GM12878 (cell line): ENCODE data around the gene ZNF132.
A peak's percentile ranks its signal among the peaks of the same experiment; 100 is the strongest.

Experiments used
- EZH2 ChIP-seq: IDR thresholded peaks from 2 replicates; pipeline ENCODE4 v1.6.1; 2012; ENCODE audit warnings: low read depth, mild to moderate bottlenecking, control low read depth, inconsistent platforms, low read length, borderline replicate concordance; ENCODE audit not compliant: control insufficient read depth
- FOXK2 ChIP-seq: fragments of 450-650 bp; IDR thresholded peaks from 2 replicates; pipeline ENCODE4 v1.6.1; 2017; ENCODE audit warnings: mild to moderate bottlenecking, moderate library complexity
- NR2C2 ChIP-seq: IDR thresholded peaks from 2 replicates; pipeline ENCODE4 v1.6.1; 2011; ENCODE audit warnings: borderline replicate concordance, low read depth; ENCODE audit not compliant: control insufficient read depth, insufficient read length
- POLR2AphosphoS5 ChIP-seq: IDR thresholded peaks from 2 replicates; pipeline ENCODE4 v1.6.1; 2011; ENCODE audit warnings: mild to moderate bottlenecking, low read length, inconsistent platforms
- TF ChIP-seq, protein P1 (sequence below): fragments of 450-650 bp; IDR thresholded peaks from 2 replicates; pipeline ENCODE4 v1.6.1; 2017; ENCODE audit warnings: mild to moderate bottlenecking

DNA sequence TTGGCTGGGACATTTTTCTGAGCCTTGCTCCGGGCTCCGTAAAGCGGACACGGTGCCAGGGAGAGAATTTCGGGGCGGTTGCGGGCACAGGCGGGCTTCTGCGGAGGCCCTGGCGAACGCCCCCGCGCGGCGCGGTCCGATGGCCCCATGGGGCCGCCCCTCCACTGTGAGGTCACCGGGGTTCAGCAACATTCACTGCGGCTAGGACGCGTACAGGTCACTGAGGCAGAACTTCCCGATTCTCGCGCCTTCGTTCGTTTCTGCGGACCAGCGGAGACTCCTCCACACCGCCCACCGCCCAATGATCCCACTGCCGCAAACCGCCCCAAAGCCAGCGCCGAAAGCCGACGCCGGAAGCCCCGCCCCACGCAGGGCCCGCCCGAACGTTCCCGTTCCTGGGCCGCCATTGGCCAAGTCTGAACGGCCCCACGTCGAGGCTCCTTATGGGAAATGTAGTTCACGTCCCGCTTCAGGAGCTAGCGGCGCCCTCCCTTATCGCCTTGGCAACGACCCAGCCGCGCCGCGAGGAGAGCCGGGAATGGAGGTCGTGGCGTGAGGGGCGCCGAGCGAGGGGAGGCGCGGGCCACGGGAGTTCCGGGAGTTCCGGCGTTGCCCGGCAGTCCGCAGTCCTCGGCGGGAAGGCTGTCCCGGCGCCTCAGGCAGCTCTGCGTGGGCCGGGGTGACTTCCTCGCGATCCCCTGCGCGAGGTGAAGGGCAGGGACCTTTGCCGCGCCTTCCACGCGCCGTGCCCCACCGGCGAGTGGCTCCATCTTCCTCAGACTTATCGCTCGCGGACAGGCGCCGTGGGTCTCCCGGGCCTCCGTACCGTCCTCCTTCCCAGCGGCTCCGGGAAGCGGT lies 31.6 kb downstream of the ZNF132 start, which contains the start of gene ZNF584:
- TF ChIP-seq NR2C2 (no peak), FOXK2 (no peak), POLR2AphosphoS5 (peak; percentile 86), EZH2 (no peak)
- TF ChIP-seq, protein P1, sequence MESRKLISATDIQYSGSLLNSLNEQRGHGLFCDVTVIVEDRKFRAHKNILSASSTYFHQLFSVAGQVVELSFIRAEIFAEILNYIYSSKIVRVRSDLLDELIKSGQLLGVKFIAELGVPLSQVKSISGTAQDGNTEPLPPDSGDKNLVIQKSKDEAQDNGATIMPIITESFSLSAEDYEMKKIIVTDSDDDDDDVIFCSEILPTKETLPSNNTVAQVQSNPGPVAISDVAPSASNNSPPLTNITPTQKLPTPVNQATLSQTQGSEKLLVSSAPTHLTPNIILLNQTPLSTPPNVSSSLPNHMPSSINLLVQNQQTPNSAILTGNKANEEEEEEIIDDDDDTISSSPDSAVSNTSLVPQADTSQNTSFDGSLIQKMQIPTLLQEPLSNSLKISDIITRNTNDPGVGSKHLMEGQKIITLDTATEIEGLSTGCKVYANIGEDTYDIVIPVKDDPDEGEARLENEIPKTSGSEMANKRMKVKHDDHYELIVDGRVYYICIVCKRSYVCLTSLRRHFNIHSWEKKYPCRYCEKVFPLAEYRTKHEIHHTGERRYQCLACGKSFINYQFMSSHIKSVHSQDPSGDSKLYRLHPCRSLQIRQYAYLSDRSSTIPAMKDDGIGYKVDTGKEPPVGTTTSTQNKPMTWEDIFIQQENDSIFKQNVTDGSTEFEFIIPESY: no peak
